HepG2 (cell line): ENCODE results near the gene TUBB3. TPM values are rescaled to one million over a fixed set of nuclear protein-coding genes. Genes with fewer than 3 reads are reported as not detected.

Experiments used
- ETV5 ChIP-seq: IDR thresholded peaks from 2 replicates; pipeline ENCODE4 v1.6.1; 2018; ENCODE audit warnings: missing biosample characterization, missing genetic modification reagents, inconsistent platforms, borderline replicate concordance
- HDAC2 ChIP-seq: sonication (generic); formaldehyde crosslinking; IDR thresholded peaks from 2 replicates; pipeline ENCODE4 v1.4.0; 2020; ENCODE audit warnings: missing genetic modification reagents
- KLF13 ChIP-seq: sonication (generic); formaldehyde crosslinking; IDR thresholded peaks from 2 replicates; pipeline ENCODE4 v1.4.0; 2020; ENCODE audit warnings: mild to moderate bottlenecking, missing genetic modification reagents
- TGIF2 ChIP-seq: IDR thresholded peaks from 2 replicates; pipeline ENCODE4 v1.6.1; 2016; ENCODE audit warnings: control low read depth, missing compliant biosample characterization
- ZNF12 ChIP-seq: sonication (generic); formaldehyde crosslinking; IDR thresholded peaks from 2 replicates; pipeline ENCODE4 v1.5.0; 2020; ENCODE audit warnings: missing genetic modification reagents
- ZNF318 ChIP-seq: sonication (generic); formaldehyde crosslinking; IDR thresholded peaks from 2 replicates; pipeline ENCODE4 v1.4.0; 2020; ENCODE audit warnings: mild to moderate bottlenecking, missing genetic modification reagents
- ZNF629 ChIP-seq: sonication (generic); formaldehyde crosslinking; conservative IDR thresholded peaks from 2 replicates; pipeline ENCODE4 v1.5.0; 2020; ENCODE audit warnings: missing genetic modification reagents
- polyA plus RNA-seq, 8 experiments: library from polyadenylated mRNA; depleted of rRNA in 3 of 8; stranded (reverse) in 7 of 8; unstranded in 1 of 8; fragments of >200 nt; fragmentation: Illumina TruSeq in 4 of 8; extraction: Trizol in 4 of 8; gene quantifications; 2 replicates each; pipeline versions ENCODE4 v1.2.1 to v1.2.3, GENCODE V29; 2011 to 2016; ENCODE audit warnings: low read depth in 4 of 8, missing spikeins in 1 of 8, mixed read lengths in 1 of 8; ENCODE audit not compliant: insufficient read depth in 1 of 8
- total RNA-seq, 5 experiments: library from RNA; depleted of rRNA; stranded (reverse); fragments of >200 nt; fragmentation: Illumina TruSeq; extraction: Trizol; gene quantifications; 2 replicates each; pipeline ENCODE4 v1.2.3, GENCODE V29; 2016; ENCODE audit warnings: low read depth in 1 of 5
- TF ChIP-seq, protein P1 (sequence below): IDR thresholded peaks from 2 replicates; pipeline ENCODE4 v1.6.1; 2016; ENCODE audit warnings: low read depth
- TF ChIP-seq, protein P2 (sequence below), 2 experiments: fragments of 450-650 bp in 1 of 2; sonication (generic) in 1 of 2; formaldehyde crosslinking in 1 of 2; IDR thresholded peaks; 2 replicates each; pipeline versions ENCODE4 v1.6.1 to v1.8.0; 2016 to 2022; ENCODE audit warnings: antibody characterized with exemption in 1 of 2, mild to moderate bottlenecking in 1 of 2, missing genetic modification reagents in 1 of 2

TUBB3 gene
- total and polyA plus RNA-seq, 2 of the 13 experiments (the other 11 are each of a cell fraction or from before 2014, with no cell fraction given), result 110 to 185 TPM

GRCh38 chr16:89971495-89972243, 48.5 kb downstream of the TUBB3 start (continued):
- peak; percentile 24 for TF ChIP-seq ZNF318 (CRISPR knock-in tag)
- TF ChIP-seq, protein P1, sequence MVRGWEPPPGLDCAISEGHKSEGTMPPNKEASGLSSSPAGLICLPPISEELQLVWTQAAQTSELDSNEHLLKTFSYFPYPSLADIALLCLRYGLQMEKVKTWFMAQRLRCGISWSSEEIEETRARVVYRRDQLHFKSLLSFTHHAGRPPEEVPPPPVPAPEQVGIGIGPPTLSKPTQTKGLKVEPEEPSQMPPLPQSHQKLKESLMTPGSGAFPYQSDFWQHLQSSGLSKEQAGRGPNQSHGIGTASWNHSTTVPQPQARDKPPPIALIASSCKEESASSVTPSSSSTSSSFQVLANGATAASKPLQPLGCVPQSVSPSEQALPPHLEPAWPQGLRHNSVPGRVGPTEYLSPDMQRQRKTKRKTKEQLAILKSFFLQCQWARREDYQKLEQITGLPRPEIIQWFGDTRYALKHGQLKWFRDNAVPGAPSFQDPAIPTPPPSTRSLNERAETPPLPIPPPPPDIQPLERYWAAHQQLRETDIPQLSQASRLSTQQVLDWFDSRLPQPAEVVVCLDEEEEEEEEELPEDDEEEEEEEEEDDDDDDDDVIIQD, result peak; percentile 12; the same call in 1 of the 2 replicates
- TF ChIP-seq ZNF12, result no peak
- TF ChIP-seq, protein P2, sequence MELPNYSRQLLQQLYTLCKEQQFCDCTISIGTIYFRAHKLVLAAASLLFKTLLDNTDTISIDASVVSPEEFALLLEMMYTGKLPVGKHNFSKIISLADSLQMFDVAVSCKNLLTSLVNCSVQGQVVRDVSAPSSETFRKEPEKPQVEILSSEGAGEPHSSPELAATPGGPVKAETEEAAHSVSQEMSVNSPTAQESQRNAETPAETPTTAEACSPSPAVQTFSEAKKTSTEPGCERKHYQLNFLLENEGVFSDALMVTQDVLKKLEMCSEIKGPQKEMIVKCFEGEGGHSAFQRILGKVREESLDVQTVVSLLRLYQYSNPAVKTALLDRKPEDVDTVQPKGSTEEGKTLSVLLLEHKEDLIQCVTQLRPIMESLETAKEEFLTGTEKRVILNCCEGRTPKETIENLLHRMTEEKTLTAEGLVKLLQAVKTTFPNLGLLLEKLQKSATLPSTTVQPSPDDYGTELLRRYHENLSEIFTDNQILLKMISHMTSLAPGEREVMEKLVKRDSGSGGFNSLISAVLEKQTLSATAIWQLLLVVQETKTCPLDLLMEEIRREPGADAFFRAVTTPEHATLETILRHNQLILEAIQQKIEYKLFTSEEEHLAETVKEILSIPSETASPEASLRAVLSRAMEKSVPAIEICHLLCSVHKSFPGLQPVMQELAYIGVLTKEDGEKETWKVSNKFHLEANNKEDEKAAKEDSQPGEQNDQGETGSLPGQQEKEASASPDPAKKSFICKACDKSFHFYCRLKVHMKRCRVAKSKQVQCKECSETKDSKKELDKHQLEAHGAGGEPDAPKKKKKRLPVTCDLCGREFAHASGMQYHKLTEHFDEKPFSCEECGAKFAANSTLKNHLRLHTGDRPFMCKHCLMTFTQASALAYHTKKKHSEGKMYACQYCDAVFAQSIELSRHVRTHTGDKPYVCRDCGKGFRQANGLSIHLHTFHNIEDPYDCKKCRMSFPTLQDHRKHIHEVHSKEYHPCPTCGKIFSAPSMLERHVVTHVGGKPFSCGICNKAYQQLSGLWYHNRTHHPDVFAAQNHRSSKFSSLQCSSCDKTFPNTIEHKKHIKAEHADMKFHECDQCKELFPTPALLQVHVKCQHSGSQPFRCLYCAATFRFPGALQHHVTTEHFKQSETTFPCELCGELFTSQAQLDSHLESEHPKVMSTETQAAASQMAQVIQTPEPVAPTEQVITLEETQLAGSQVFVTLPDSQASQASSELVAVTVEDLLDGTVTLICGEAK (IDR thresholded peaks at IDR 0.05), result no peak
- TF ChIP-seq, protein P2 (CRISPR knock-in tag; IDR thresholded peaks at IDR 0.05), result peak; percentile 59; the same call in 1 of the 2 replicates
- TF ChIP-seq HDAC2 (CRISPR knock-in tag), result 0 out of 2 replicates have a peak, but pooled peaks have one; percentile 4
- TF ChIP-seq KLF13 (CRISPR knock-in tag), result peak; percentile 86
- 0 out of 2 replicates have a peak, but pooled peaks have one; percentile 18 for TF ChIP-seq ZNF629 (CRISPR knock-in tag)
- 0 out of 2 replicates have a peak, but pooled peaks have one; percentile 1 for TF ChIP-seq ETV5 (CRISPR knock-in tag)
- TF ChIP-seq TGIF2 (CRISPR knock-in tag), result peak; percentile 86; the same call in 1 of the 2 replicates
